ENCODE measurements around the gene CAGE1.
"Not testable (repeated sequence)": the region's sequence is repeated elsewhere in the genome, so short reads cannot be mapped to it uniquely, and the experiment has no call there.

CAGE1 gene

DNA sequence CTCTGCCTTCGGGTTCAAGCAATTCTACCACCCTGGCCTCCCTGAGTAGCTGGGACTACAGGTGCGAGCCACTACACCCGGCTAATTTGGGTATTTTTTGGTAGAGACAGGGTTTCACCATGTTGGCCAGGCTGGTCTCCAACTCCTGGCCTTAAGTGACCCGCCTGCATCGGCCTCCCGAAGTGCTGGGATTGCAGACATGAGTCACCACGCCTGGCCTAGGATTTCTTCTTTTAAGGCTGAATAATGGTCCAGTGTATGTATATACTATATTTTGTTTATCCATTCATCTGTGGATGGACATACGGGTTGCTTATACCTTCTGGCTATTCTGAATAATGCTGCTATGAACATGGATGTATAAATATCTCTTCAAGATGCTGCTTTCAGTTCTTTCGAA lies 17.2 kb upstream of the CAGE1 start:
- DNase-seq: no peak

GRCh38 chr6:7404546-7404945 lies 15.0 kb upstream of the CAGE1 start:
- no peak for DNase-seq

DNA sequence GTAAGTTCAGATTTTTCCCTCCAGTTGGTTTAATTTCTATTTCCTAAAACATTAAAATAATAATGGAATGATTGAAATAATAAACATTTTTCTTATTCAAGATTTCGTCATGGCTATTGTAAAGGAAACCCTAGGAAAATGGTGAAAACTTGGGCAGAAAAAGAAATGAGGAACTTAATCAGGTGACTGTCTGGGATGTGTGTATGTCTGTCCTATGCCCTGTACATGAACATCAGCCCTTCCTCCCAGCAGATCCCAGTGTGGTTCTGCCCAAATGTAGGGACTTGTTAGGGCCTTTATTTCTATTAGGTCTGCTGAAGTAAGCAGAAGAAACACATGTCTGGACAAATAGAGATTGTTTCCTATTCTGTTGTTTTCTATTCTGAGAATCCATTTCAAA lies 13.2 kb upstream of the CAGE1 start:
- no peak for DNase-seq

GRCh38 chr6:7401075-7401474 lies 11.5 kb upstream of the CAGE1 start:
- no peak for DNase-seq

- no peak for DNase-seq
These were observed 2.9 kb upstream of the CAGE1 start for GRCh38 chr6:7392402-7392801.

DNA sequence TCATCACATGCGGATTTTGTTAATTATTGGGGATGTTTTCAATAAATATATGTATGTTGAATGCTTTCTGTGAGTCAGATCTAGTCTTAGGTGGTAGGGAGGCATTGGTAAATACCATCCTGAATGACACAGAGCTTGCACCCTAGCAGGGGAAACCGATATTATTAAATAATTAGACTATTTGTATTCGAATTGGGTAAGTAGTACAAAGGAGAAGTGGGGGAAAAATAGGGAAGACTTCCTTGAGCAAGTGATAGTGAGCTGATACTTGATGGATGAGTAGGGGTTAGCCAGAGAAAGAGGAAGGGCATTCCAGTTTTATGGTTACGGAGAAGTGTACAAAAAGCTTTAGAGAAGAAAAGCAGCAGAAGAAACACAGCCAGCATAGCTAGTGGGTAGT lies 1.6 kb upstream of the CAGE1 start:
- DNase-seq: no peak

DNA sequence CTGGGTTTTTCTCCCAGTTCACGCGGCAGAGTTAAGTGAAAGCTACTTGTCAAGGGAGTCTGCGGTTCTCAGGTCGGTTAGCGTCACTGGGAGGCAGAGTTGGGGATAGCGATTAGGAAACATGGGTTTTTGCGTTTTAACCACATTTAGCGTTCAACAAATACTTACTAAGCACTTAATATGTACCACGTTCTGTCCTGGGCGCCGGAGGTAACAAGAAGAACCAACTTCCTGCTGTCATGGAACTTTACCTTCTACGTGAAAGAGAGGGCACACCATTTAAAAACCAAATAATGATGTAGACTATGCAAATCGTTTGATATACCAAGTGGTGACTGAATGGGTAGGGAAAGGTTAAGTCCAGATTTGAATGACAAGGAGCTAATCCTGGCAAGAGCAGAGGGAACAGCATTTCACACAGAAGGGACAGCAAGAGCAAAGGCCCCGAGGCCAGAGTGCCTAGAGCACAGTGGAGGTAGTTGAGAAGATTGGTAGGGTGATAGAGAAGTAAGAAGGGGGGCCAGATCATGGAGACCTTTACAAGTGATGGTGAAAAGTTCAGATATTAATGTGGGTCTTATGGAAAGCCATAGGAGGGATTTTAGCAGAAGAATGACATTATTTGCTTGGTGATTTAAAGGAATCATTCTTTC lies 810 bp upstream of the CAGE1 start:
- no peak for DNase-seq

DNA sequence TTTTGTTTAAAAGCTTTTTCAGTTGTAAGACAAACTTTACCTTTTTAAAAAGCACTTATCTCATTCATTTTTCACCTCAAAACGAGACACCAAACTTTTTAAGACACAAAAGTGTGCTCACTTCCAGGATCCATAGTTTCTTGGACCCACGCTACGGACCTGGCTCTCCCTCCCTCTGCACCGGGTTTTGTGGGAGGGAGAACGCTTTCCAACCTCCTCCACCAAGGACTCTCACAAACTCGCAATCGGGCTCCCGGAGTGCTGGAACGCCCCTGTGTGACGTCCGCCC lies 436 bp downstream of the CAGE1 start:
- no peak for DNase-seq

GRCh38 chr6:7381092-7381491 lies 8.4 kb downstream of the CAGE1 start:
- DNase-seq: no peak

- DNase-seq: no peak
These were observed 10.8 kb downstream of the CAGE1 start for GRCh38 chr6:7378740-7379139.

DNA sequence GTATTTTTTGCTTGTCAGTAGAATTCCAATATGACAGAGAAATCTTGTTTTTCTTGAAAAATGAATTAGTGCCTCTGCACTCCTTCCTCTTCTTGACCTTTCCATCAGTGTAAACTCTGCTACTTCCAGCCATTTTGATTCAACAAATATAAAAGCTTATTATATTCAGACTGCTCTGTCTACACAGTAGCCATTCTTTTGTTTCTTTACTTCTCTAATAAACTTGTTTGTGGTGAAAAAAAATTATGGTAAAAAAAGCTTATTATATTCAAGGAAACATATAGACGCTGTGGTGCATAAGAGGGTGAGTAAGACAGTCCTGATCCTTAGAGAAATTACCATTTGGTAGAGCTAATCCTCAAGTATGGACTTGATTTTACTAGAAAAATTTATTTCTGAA lies 11.6 kb downstream of the CAGE1 start:
- no peak for DNase-seq

GRCh38 chr6:7373739-7374138 lies 15.8 kb downstream of the CAGE1 start:
- DNase-seq: no peak

- DNase-seq: no peak
These were observed 22.1 kb downstream of the CAGE1 start for GRCh38 chr6:7367408-7367807.

DNA sequence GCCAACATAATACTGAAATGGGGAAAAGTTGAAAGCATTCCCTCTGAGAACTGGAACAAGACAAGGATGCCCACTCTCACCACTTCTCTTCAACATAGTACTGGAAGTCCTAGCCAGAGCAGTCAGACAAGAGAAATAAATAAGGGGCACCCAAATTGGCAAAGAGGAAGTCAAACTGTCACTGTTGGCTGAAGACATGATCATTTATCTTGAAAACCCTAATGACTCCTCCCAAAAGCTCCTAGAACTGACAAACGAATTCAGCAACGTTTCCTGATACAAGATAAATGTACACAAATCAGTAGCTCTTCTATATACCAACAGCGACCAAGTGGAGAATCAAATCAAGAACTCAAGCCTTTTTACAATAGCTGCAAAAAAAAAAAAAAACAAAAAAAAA lies 37.6 kb downstream of the CAGE1 start:
- not testable (repeated sequence) for DNase-seq

- not testable (repeated sequence) for DNase-seq
These were observed 39.0 kb downstream of the CAGE1 start for GRCh38 chr6:7350591-7350990.

GRCh38 chr6:7347551-7347997 lies 42.0 kb downstream of the CAGE1 start:
- not testable (repeated sequence) for DNase-seq

DNA sequence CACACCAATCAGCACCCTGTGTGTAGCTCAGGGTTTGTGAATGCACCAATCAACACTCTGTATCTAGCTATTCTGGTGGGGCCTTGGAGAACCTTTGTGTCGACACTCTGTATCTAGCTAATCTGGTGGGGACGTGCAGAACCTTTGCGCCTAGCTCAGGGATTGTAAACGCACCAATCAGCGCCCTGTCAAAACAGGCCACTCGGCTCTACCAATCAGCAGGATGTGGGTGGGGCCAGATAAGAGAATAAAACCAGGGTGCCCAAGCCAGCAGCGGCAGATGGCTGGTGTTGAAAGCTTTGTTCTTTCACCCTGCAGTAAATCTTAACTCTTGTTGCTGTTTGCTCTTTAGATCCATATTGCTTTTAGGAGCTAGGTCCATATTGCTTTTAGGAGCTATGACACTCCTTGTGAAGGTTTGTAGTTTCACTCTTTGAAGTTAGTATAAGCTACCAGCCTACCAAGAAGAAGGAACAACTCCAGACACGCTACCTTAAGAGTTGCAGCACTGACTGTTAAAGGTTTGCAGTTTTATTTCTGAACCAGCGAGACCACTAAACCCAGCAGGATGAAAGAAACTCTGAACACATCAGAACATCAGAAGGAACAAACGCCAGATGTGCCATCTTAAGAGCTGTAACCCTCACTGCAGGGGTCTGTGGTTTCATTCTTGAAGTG lies 44.6 kb downstream of the CAGE1 start:
- DNase-seq: peak in 1 of 2 experiments; percentile 3

DNA sequence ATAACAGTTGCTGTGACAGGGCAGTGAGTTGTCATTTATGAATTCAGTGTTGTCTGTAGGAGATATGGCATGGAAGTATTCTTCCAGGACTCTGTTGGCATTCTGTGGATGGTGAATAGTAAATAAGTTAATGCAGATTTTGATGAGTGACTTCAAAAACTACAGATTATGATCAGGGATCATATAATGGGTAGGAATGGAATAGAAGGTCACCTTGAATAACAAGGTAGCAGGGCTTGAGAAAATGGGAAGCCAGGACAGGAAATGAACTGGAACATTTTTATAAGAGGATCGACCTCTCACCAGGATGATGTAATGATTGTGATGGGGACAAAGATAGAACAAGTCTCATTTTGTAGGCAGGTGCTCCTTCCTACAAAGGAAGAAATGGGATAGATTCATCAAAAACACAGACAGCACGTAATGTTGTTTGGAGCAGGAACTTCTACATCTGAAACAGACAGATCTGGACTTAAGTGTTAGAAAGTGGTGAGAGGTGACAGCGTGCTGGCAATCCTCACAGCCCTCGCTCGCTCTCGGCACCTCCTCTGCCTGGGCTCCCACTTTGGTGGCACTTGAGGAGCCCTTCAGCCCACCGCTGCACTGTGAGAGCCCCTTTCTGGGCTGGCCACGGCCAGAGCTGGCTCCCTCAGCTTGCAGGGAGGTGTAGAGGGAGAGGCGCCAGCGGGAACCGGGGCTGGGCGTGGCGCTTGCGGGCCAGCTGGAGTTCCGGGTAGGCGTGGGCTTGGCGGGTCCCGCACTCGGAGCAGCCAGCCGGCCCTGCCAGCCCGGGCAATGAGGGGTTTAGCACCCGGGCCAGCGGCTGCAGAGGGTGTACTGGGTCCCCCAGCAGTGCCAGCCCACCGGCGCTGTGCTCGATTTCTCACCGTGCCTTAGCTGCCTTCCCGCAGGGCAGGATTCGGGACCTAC lies 45.7 kb downstream of the CAGE1 start:
- no peak for DNase-seq

GRCh38 chr6:7341989-7342742 lies 47.4 kb downstream of the CAGE1 start:
- DNase-seq: peak; percentile 71 to 89

DNA sequence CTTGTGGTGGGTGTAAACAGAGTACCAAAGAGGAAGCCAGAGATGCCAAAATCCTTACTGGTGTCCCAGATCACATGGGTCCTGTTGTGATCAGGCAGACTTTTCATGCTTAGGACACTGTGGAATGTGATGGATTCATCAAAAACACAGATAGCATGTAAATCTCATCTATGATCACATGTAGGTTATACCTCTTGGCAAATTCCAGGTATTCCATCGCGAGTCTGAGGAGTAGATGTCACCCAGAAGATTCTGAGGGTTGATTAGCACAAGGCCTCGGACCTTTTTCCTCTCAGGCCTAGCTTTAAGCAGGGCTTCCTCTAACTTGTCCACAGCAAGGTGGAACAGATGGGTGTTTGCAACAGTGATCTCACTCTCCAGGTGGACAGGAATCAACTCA lies 48.3 kb downstream of the CAGE1 start:
- DNase-seq: no peak

DNA sequence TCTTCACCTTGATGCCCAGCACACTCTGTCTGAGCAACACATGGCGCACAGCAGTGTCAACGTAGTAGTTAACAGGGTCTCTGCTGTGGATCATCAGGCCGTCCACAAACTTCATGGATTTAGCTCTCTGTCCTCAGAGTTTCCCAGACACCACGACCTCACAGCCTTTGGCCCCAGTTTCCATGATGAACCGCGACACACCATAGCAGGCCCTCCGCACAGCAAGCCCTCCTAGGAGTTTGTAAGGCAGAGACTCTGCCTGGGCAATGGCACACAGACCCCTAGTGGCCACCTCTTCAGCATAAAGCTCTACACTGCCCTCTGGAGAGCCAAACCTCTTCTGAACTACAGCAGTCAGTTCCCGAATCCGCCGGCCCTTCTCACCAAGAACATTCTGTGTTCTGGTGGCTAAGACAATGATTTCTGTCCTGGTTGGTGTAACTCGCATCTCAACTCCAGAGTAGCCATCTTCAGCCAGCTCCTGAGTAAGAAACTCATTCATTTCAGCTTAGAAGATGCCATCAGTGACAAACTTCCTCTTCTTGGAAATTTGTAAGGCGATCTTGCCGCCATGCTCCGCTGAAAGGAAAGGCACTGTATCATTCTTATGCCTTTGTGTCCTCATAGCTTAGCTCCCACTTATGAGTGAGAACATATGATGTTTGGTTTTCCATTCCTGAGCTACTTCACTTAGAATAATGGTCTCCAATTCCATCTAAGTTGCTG lies 50.4 kb downstream of the CAGE1 start:
- DNase-seq: not testable (repeated sequence)

DNA sequence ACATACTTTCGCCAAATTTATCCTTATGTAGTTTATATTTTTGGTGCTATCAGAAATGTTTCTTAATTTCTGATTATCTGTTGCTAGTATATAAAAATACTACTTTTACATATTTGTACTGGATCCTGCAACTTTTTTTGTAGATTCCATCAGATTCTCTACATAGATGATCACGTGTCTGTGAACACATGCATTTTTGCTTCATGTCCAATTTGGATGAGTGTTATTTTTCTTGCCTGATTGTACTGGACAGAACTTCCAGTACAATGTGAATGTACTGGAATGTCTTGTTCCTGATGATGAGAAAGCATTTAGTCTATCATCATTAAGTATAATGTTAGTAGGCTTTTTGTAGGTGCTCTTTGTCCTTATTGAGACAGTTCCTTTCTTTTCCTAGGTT lies 51.5 kb downstream of the CAGE1 start:
- no peak for DNase-seq
